NCI-H2227 (cell line): ENCODE measurements around the gene TLE2.
A peak's percentile ranks its signal among the peaks of the same experiment; 100 is the strongest.

ENCODE experiments used
- DNase-seq: peaks from one replicate; lab custom pipeline; 2025; ENCODE audit not compliant: unreplicated experiment; lab: John Stamatoyannopoulos, UW

The TLE2 gene

GRCh38 chr19:3029065-3029923, at the start of gene TLE2:
Gene TLE2 (minus strand): TSS chr19:3029280. CDS start chr19:3028904, 376 bp downstream.
- no peak for DNase-seq

GRCh38 chr19:3075605-3076431, 46.7 kb upstream of the TLE2 start:
- peak; percentile 50 for DNase-seq

GRCh38 chr19:3073931-3074595, 45.0 kb upstream of the TLE2 start:
- DNase-seq = no peak

GRCh38 chr19:3073159-3073563, 44.1 kb upstream of the TLE2 start:
- peak; percentile 37 for DNase-seq

GRCh38 chr19:3071768-3072167, 42.7 kb upstream of the TLE2 start:
- DNase-seq = peak; percentile 41

GRCh38 chr19:3068071-3068470, 39.0 kb upstream of the TLE2 start:
- DNase-seq = peak; percentile 60

- DNase-seq = no peak
Observed at GRCh38 chr19:3067563-3067962, 38.5 kb upstream of the TLE2 start.

- no peak for DNase-seq
Observed at GRCh38 chr19:3066482-3067049, 37.5 kb upstream of the TLE2 start.

- DNase-seq = no peak
Observed at GRCh38 chr19:3065675-3066357, 36.7 kb upstream of the TLE2 start.

GRCh38 chr19:3064011-3064330, 34.9 kb upstream of the TLE2 start:
- DNase-seq = no peak

- peak; percentile 70 for DNase-seq
Observed at GRCh38 chr19:3062165-3063105, 33.4 kb upstream of the TLE2 start, which contains the start of gene TLE5. Gene TLE5 (minus strand): TSS chr19:3062495. CDS start chr19:3062200, 295 bp downstream.

- DNase-seq = no peak
Observed at GRCh38 chr19:3061182-3062161, 32.4 kb upstream of the TLE2 start.

- DNase-seq = no peak
Observed at GRCh38 chr19:3060857-3061181, 31.7 kb upstream of the TLE2 start.

- no peak for DNase-seq
Observed at GRCh38 chr19:3059653-3060052, 30.6 kb upstream of the TLE2 start.

- DNase-seq = no peak
Observed at GRCh38 chr19:3058821-3059314, 29.8 kb upstream of the TLE2 start.

GRCh38 chr19:3058009-3058820, 29.1 kb upstream of the TLE2 start:
- DNase-seq = no peak

- peak; percentile 40 for DNase-seq
Observed at GRCh38 chr19:3057275-3057714, 28.2 kb upstream of the TLE2 start.
